Measurements from ENCODE around the gene KRTAP5-9. TPM values are rescaled to one million over a fixed set of nuclear protein-coding genes. Genes with fewer than 3 reads are reported as not detected.
A peak's percentile ranks its signal among the peaks of the same experiment; 100 is the strongest.
"Not testable (repeated sequence)": the region's sequence is repeated elsewhere in the genome, so short reads cannot be mapped to it uniquely, and the experiment has no call there.

Gene KRTAP5-9, protein sequence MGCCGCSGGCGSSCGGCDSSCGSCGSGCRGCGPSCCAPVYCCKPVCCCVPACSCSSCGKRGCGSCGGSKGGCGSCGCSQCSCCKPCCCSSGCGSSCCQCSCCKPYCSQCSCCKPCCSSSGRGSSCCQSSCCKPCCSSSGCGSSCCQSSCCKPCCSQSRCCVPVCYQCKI
- not detected in 2 replicates for total RNA-seq (2014; rRNA removed; shearing (Covaris generic); ENCODE audit: low replicate concordance)

DNA sequence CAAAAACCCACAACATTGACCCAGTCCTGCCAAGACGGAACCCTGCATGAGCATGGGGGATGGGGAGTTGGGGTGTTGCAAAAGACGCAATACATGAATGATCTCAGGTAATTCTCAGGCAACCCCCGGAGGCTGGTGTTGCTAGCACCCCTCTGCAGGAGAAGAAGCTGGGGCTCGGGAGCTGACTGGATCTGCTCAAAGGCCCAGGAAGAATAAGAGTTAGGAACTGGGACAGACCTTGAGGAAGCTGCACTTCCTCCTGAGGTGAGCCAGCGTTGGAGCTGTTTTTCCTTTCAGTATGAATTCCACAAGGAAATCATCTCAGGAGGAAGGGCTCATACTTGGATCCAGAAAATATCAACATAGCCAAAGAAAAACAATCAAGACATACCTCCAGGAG lies at the start of gene KRTAP5-9:
KRTAP5-9 (plus strand) TSS at position 301 of the 400 bp plus-strand sequence. CDS start 238 bp downstream, outside the sequence.
- no peak for DNase-seq (ENCODE audit: low read depth)

DNA sequence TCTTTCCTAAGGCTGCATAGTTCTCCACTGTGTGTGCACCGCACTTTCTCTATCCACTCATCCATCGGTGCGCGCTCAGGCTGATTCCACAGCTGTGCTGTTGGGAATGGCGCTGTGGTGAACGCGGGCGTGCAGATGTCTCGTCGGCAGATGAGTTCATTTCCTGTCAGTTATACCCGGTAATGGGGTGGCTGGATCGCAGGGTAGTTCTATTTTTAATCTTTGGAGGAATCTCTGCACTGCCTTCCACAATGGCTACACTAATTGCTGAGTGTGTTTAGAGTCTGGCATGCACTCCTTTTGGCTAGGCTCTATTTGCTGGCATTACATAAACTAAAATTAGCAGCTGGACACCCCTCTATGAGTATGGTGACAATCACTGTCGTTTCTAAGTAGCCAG lies 49.1 kb upstream of the KRTAP5-9 start:
- DNase-seq (ENCODE audit: low read depth), result no peak
- in situ Hi-C loops (cut with HindIII; ENCODE audit: low pct_unique_long_range_greater_than_20kb, low sequenced_read_pairs), result no loop called here

More for the DNA sequence above, at the start of gene KRTAP5-9:
- in situ Hi-C loops (cut with HindIII; ENCODE audit: low pct_unique_long_range_greater_than_20kb, low sequenced_read_pairs), result no loop called here

DNA sequence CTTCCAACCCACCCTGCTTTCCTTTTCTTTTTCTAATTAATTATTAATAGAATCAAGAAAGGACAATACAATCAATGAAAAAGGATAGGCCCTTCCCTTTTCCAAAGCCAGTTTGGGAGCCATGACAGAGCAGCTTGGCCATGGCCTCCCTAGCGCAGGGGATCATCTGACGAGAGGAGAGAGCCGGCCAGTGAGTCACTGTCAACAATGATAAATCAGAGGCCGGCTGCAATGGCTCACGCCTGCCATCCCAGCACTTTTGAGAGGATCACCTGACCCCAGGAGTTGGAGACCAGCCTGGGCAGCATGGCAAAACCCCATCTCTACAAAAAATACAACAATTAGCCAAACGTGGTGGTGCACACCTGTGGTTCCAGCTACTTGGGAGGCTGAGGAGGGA lies 48.7 kb upstream of the KRTAP5-9 start:
- in situ Hi-C loops (cut with HindIII; ENCODE audit: low pct_unique_long_range_greater_than_20kb, low sequenced_read_pairs), result no loop called here
- DNase-seq (ENCODE audit: low read depth), result no peak

DNA sequence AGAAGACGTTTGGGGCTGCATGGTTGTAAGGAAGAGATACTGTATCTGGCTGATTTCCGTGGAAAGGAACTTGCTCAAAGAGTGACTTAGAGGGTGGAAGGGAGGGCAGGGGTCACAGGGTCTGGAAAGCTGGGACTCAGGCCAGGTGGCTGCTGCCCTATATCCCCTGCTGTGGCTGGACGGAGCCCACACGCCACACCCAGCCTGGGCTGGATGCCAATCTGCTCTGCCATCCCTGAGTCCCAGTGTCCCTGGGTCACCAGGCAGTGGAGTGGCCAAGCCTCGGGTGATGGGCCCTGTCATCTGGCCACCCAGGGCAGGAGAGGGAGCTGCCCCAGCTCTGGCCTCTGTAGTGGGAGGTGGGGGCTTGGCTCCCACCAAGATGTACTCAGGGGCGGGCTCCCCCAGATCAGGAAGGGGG lies 47.6 kb upstream of the KRTAP5-9 start:
- in situ Hi-C loops (cut with HindIII; ENCODE audit: low pct_unique_long_range_greater_than_20kb, low sequenced_read_pairs), result no loop called here

DNA sequence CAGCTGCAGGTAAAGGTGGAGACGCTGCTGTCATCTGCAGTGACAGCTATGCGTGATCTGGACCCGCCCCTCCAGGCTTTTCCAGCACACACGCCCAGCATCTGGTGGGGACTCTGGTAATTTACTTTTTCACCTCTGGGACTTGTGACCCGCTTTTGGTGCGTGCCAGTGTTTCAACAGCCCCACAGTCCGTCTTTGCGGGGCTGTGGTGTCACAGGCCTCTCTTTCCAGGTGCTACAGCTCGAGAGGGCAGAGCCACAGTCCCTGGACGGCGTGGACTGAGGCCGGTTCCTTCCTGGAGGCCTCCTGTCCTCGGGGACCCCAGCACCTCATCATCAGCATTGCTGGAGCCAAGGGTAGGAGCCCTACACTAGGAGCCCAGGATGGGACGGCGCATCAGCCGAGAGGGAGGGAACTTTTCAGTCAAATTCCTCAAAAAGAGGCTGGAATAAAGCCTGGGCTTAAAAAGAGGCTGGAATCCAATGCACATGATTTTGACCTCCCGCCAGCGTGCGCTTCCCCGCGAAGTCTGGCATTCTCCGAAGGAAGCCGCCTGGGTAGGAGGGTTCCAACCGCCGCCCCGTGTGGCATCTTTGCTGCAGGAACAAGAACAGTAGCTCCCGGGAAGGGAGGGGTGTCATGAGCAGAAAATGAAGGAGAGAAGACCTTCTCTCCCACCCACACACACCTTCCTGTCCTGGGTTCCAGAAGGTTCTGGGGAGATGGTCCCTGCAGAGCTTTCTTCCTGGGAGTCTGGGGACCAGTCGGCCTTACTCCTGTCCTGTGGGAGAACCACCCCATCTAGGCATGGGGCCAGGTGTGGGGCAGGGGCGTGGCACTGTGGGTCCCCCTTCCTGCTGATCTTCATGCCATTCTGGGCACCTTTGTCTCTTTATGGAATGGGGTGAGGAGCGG lies 46.9 kb upstream of the KRTAP5-9 start:
- in situ Hi-C loops (cut with HindIII; ENCODE audit: low pct_unique_long_range_greater_than_20kb, low sequenced_read_pairs), result no loop called here
- no peak for DNase-seq (ENCODE audit: low read depth)

More for the DNA sequence above, 47.6 kb upstream of the KRTAP5-9 start:
- DNase-seq (ENCODE audit: low read depth), result peak; percentile 38

DNA sequence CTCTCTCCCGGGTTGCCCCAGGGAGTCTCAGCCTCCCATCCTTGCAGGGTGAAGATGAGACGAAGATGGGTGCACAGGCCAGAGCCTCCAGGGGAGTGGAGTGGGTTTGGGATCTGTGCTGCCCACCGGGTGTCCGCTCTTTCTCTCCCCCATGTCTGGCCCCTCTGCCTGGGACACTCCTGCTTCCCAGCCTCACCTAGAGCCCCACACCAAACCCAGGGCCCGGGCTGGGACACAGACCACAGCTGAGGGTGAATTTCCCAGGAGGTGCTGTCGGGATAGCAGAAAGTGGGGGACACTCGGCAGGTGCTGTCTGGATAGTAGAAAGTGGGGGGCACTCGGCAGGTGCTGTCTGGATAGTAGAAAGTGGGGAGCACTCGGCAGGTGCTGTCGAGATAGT lies 46.2 kb upstream of the KRTAP5-9 start:
- no peak for DNase-seq (ENCODE audit: low read depth)
- in situ Hi-C loops (cut with HindIII; ENCODE audit: low pct_unique_long_range_greater_than_20kb, low sequenced_read_pairs), result no loop called here

DNA sequence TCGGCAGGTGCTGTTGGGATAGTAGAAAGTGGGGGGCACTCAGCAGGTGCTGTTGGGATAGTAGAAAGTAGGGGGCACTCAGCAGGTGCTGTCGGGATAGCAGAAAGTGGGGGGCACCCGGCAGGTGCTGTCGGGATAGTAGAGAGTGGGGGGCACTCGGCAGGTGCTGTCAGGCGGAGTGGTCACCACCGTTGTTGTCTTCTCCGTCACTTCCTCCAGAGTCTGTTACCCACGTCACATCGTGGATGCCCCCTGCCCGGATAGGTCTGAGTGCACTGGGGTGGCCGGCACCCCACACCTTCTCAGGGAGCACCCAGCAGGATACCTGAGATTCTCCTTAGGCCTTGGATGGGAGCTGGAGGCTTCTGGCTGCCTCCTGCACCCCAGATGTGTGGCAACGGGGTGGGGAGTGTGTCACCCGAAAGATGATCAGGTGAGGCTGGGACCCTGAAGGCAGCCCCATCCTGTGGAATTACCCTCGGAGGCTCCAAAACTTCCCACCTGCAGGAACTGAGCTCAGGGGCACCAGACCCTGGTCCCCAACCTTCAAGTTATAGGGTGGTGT lies 45.3 kb upstream of the KRTAP5-9 start:
- in situ Hi-C loops (cut with HindIII; ENCODE audit: low pct_unique_long_range_greater_than_20kb, low sequenced_read_pairs), result no loop called here
- no peak for DNase-seq (ENCODE audit: low read depth)

DNA sequence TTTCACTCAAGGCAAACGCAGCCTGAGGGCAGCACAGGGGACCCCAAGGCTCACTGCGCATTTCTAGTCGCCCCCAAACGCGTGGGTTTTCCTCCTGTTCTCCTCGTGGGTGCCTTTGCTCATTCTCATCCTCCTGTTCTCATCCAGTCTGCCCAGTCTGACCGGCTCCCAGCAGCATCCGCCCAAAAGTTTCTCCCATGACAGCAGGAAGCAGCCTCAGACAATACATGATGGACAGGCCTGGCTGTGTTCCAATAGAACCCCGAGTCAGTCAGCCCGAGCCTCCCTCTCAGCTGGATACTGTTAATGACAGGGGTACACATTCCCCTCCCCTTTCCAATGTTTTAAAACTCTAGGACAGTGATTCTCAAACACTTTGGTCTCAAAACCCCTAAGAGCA lies 43.7 kb upstream of the KRTAP5-9 start:
- no peak for DNase-seq (ENCODE audit: low read depth)
- in situ Hi-C loops (cut with HindIII; ENCODE audit: low pct_unique_long_range_greater_than_20kb, low sequenced_read_pairs), result no loop called here

DNA sequence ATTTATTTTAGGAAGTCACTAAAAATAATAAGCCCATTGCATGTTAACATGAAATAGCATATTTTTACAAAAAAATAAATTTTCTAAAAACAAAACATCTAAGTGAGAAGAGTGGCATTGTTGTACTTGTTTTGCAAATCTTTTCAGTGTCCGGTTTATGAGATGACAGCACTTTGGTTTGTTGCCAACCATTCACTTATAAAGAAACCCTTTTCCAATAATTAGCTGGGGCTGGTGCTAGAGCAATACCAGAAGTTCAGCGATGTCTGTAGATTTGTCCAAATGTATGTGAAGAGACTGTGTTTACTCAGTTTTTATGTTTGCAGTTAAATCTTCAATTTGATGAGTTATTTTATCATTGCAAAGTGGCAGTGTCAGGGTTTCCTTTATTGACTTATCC lies 43.2 kb upstream of the KRTAP5-9 start:
- DNase-seq (ENCODE audit: low read depth), result no peak
- in situ Hi-C loops (cut with HindIII; ENCODE audit: low pct_unique_long_range_greater_than_20kb, low sequenced_read_pairs), result no loop called here

DNA sequence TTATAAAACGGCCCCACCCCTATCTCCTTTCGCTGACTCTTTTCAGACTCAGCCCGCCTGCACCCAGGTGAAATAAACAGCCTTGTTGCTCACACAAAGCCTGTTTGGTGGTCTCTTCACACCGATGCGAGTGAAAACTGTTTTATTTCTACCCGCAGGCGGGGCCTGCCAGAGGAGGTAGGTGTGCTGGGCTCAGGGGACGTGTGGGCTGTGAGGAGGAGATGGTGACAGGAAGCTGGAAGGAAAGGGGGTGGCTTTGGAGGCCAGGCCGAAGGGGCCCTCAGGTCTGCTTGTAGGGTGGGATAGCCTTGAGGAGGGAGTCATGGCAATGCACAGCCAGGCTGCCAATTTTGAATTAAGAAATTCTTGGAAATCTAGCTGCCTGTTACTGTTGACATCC lies 42.4 kb upstream of the KRTAP5-9 start:
- DNase-seq (ENCODE audit: low read depth), result no peak
- in situ Hi-C loops (cut with HindIII; ENCODE audit: low pct_unique_long_range_greater_than_20kb, low sequenced_read_pairs), result no loop called here

DNA sequence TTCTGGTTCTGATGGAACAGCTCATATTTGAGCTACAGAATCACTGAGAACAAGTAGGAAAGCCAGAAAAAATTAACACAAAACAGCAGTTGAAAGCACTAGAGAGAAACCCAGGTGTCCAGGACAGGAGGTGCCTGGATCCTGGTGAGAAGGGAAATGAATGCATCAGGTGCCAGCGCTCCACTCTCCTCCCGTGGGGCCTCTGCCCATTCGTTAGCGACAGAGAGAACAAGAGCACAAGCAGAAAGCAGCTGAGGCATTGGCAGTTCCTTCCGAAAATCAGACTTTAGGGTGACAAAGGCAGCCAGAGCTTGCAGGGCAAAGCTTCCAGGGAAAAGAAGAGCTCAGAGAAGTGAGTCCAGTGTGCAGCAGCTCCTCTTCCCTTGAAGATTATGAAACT lies 41.1 kb upstream of the KRTAP5-9 start:
- no peak for DNase-seq (ENCODE audit: low read depth)
- in situ Hi-C loops (cut with HindIII; ENCODE audit: low pct_unique_long_range_greater_than_20kb, low sequenced_read_pairs), result no loop called here

DNA sequence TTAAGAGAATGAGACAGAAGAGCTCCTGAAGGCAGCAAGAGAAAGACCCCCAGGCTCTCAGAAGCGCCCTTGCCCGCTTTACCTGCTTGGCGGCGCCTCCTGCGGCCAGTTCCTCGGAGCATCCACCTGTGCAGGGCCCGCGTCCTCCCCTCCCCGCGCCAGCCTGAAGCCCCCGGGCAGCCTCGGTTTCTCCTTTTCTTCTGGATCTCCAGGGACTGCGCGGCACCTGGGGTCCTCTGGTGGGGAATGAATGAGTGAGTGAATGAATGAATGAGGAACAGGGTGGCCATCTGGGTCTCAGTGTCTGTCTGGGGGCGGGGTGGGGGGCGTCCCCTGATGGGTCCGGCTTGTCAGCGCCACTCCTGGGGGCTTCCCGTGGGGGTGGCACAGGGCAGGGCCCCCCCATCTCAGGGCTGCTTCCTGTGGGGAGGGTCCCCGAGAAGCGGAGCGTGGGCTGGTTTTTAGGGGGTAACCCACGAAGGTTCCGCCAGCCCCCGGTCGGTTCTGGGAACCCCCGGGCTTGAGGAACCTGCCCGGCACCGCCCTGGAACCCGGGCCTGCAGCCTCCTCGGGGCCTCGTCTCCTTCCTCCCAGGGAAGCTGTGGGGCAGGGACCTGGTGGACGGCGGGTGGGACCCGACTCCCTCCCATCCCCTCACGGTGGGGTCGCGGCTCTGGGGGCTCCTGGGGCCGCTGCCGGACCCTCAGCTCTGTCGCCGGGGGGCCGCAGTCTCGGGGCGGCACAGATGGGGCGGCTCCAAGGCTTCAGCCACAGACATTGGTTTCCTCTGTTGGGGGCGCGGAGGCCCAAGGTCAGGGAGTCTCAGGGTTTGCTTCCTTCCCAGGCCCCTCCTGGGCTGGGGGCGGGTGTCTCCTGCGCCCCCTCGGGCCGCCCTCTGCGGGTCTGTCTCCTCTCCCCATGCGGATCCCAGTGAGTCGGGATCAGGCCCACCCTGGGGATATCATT lies 29.4 kb upstream of the KRTAP5-9 start:
- DNase-seq (ENCODE audit: low read depth), result no peak
- in situ Hi-C loops (cut with HindIII; ENCODE audit: low pct_unique_long_range_greater_than_20kb, low sequenced_read_pairs), result no loop called here

DNA sequence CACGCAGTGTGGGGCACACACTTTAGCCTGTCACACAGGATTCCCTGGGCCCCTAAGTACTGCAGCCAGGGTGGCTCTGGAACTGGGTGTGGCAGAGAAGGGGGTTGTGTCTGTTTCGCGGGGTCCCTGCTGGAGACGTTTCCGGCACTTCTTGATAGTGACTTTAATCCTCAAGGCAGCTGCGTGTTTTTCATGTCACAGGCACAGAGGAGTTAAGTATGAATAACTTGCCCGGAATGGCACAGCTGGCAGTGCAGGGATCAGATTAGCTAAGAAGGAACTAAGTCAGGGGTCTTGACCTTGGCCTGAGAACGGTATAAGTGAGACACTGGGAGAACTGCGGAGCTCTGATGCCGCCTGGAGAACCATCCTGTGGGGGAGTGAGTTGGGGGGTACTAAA lies 28.7 kb upstream of the KRTAP5-9 start:
- in situ Hi-C loops (cut with HindIII; ENCODE audit: low pct_unique_long_range_greater_than_20kb, low sequenced_read_pairs), result no loop called here
- DNase-seq (ENCODE audit: low read depth), result no peak

DNA sequence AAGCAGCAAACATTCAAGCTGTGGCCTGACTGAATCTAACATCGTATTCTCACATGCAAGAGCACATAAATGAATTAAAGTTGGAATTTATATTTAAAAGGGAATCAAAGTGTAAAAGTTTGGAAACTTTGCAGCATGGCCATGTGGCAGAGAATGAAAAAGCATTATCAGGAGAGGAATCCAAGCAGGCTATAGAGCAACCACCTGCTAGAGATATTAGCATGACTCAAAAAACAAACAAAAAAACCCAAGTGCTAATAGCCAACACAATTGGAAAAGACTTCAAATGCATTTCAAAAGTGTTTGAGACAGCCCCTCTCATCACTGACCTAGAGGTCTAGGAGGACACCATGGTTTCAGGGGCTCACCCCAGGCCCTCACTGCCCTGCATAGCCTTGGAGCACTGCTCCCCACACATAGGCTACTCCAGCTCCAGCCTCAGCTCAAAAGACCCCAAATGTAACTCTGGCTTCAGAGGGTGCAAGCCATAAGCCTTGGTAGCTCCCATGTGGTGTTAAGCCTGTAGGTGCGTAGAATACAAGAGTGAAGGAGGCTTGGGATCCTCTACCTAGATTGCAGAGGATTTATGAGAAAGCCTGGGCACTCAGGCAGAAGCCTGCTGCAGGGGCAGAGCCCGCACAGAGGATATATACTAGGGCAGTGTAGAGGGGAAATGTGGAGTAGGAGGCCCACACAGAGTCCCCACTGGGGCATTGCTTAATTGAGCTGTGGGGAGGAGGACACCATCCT lies 22.9 kb upstream of the KRTAP5-9 start:
- in situ Hi-C loops (cut with HindIII; ENCODE audit: low pct_unique_long_range_greater_than_20kb, low sequenced_read_pairs), result no loop called here
- no peak for DNase-seq (ENCODE audit: low read depth)

DNA sequence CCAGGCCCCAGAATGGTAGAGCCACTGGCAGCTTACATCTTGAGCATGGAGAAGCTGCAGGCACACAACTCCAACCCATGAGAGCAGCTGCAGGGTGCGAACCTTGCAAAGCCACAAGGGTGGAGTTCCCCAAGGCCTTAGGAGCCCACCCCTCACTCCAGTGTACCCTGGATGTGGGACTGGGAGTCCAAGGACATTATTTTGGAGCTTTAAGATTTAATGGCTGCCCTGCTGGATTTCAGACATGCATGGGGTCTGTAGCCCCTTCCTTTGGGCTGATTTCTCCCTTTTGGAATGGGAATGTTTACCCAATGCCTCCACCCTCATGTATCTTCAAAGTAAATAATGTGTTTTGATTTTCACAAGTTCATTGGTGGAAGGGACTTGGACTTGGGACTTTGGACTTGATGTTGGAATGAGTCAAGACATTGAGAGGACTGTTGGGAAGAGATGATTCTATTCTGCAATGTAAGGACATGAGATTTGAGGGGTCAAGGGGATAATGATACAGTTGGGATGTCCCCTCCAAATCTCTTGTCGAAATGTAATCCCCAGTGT lies 22.2 kb upstream of the KRTAP5-9 start:
- DNase-seq (ENCODE audit: low read depth), result no peak
- in situ Hi-C loops (cut with HindIII; ENCODE audit: low pct_unique_long_range_greater_than_20kb, low sequenced_read_pairs), result no loop called here

DNA sequence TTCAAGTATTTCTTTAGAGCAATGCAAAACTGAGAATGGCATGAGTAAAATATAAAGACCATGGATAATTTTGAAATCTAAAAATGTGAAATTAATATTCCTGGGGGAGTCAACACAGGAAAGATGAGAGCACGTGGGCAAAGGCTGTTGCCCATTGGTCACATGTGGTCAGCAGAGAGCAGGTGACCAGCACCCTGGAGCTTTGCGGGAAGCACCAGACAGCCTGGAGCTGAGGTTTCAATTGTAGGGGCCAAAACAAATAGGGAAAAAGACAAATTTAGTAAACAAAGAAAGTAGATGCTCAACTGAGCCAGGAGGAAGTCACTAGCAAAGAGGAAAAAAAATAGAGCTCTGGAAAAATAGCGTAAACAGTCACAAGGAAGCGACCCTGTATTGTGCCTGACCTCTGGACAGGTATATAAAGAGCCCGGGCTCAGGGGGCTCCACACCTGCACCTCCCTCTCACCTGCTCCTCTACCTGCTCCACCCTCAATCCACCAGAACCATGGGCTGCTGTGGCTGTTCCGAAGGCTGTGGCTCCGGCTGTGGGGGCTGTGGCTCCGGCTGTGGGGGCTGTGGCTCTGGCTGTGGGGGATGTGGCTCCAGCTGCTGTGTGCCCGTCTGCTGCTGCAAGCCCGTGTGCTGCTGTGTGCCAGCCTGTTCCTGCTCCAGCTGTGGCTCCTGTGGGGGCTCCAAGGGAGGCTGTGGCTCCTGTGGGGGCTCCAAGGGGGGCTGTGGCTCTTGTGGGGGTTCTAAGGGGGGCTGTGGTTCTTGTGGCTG lies 21.2 kb upstream of the KRTAP5-9 start, which contains the start of gene KRTAP5-7:
KRTAP5-7 (plus strand) TSS at position 472 of the 780 bp plus-strand sequence; CDS start at position 506, 34 bp downstream.
- in situ Hi-C loops (cut with HindIII; ENCODE audit: low pct_unique_long_range_greater_than_20kb, low sequenced_read_pairs); DNase-seq (ENCODE audit: low read depth): not testable (repeated sequence)
